Measurements from ENCODE around the gene CALCOCO1.

Gene CALCOCO1

DNA sequence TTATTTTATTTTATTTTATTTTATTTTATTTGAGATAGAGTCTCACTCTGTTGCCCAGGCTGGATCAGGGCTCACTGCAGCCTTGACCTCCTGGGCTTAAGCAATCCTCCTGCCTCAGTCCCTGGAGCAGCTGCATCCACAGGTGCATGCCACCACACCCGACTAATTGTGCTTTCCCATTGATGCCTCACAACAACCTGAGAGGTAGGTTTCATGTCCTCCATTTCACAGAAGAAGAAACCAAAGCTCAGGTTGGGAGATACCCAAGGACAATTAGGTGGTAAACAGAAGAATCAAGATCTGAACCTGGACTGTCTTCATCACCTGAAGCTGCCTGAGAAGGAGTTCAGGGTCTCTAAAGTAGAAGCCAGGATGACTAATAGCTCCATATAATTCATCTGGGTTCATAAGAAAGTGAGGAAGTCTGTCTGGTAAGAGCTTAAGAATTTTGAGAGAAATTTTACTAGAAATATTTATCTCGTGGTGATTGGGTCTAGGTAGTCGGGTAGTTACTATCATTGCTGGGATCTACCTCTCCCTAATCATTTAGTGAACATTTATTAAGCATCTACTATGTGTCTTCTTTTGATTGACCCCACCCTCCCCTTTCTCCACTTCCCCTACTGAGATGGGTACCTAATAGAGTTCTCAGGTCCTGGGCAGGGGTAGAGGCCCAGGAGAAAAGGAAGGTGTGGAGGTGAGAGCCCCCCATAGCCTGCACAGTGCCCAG, 28.1 kb downstream of the CALCOCO1 start:
- DNase-seq (ENCODE audit: low spot score) (no peak), ATAC-seq (ENCODE audit: low read depth) (no peak)
- no peak overlapping the region for H3K27ac ChIP-seq (ENCODE audit: poor library complexity, severe bottlenecking)
- H3K4me3 ChIP-seq (ENCODE audit: severe bottlenecking), result no peak overlapping the region
- H3K4me1 ChIP-seq (ENCODE audit: insufficient read depth, poor library complexity, severe bottlenecking), result peaks cover 15% of the 10 kb centered on the region
- no peaks in the 10 kb centered on the region for H3K27me3 ChIP-seq (ENCODE audit: insufficient read depth, poor library complexity, severe bottlenecking)
- no peaks in the 10 kb centered on the region for H3K9me3 ChIP-seq (ENCODE audit: severe bottlenecking)
- H3K36me3 ChIP-seq (ENCODE audit: low read depth), result no peaks in the 10 kb centered on the region
- TF ChIP-seq, protein P1, sequence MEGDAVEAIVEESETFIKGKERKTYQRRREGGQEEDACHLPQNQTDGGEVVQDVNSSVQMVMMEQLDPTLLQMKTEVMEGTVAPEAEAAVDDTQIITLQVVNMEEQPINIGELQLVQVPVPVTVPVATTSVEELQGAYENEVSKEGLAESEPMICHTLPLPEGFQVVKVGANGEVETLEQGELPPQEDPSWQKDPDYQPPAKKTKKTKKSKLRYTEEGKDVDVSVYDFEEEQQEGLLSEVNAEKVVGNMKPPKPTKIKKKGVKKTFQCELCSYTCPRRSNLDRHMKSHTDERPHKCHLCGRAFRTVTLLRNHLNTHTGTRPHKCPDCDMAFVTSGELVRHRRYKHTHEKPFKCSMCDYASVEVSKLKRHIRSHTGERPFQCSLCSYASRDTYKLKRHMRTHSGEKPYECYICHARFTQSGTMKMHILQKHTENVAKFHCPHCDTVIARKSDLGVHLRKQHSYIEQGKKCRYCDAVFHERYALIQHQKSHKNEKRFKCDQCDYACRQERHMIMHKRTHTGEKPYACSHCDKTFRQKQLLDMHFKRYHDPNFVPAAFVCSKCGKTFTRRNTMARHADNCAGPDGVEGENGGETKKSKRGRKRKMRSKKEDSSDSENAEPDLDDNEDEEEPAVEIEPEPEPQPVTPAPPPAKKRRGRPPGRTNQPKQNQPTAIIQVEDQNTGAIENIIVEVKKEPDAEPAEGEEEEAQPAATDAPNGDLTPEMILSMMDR (IDR thresholded peaks at IDR 0.05; ENCODE audit: poor library complexity, severe bottlenecking), result no peak

DNA sequence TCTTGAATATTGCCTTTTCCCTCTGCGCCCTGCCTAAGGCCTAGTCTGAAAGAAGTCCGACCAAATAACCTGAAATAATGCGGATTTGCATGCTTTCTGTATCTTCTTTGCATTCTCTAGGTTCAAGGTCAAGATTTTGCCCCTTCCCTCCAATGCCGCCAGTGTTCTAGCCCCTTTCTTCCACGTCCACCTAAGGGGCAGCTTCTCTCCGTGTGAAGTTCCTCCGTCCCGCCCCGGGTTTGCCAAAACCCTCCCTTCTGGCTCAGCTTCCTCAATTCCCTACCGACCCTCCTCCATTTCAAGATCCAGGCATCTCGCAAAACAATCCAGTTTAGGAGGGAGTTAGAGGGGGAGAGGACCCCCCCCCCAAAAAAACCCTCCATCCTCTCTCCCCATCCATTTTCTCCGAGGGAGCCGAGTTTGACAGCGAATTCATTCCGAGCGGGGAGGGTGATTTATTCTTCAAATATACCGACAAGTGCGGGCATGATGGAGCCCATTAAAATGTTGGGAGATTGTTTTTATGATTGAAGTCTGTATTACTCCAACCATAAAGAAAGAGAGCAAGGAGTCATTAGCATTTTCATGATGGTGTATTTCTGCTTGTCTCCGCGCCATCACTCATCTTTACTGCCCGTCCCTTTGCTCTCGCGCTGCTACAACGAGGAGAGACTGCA, 30.5 kb downstream of the CALCOCO1 start:
- Histone ChIP-seq H3K27me3 (ENCODE audit: insufficient read depth, poor library complexity, severe bottlenecking) (no peaks in the 10 kb centered on the region), H3K36me3 (ENCODE audit: low read depth) (no peaks in the 10 kb centered on the region), H3K4me3 (ENCODE audit: severe bottlenecking) (peak overlapping the region; percentile 15), H3K4me1 (ENCODE audit: insufficient read depth, poor library complexity, severe bottlenecking) (peaks cover 15% of the 10 kb centered on the region), H3K9me3 (ENCODE audit: severe bottlenecking) (no peaks in the 10 kb centered on the region), H3K27ac (ENCODE audit: poor library complexity, severe bottlenecking) (peak overlapping the region; percentile 67)
- ATAC-seq (ENCODE audit: low read depth) (no peak), DNase-seq (ENCODE audit: low spot score) (no peak)
- TF ChIP-seq, protein P1 (IDR thresholded peaks at IDR 0.05; ENCODE audit: poor library complexity, severe bottlenecking), result no peak

DNA sequence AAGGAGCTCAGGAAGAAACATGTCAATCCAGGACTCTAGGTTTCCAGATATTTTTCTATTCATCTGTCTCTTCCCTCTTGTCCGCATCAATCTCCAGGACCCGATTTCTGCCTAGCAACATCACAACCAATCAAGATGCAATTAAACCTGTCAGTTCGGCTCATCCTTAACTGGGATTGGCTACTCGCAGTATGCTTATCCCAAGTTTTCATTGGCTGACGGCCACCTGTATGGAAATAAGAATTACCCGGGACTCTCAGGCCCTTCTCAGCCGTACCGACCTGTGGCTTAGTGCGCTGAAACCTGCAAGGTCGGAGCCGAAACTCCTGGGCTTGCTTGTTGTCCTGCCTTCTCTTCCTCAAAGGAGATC, 31.0 kb downstream of the CALCOCO1 start:
- TF ChIP-seq, protein P1 (IDR thresholded peaks at IDR 0.05; ENCODE audit: poor library complexity, severe bottlenecking), result no peak
- H3K36me3 ChIP-seq (ENCODE audit: low read depth), result no peaks in the 10 kb centered on the region
- no peaks in the 10 kb centered on the region for H3K27me3 ChIP-seq (ENCODE audit: insufficient read depth, poor library complexity, severe bottlenecking)
- ATAC-seq (ENCODE audit: low read depth), result peak; percentile 96
- peak overlapping the region; percentile 67 for H3K27ac ChIP-seq (ENCODE audit: poor library complexity, severe bottlenecking)
- H3K4me3 ChIP-seq (ENCODE audit: severe bottlenecking), result peak overlapping the region; percentile 15
- DNase-seq (ENCODE audit: low spot score), result peak; percentile 86
- H3K9me3 ChIP-seq (ENCODE audit: severe bottlenecking), result no peaks in the 10 kb centered on the region
- peaks cover 15% of the 10 kb centered on the region for H3K4me1 ChIP-seq (ENCODE audit: insufficient read depth, poor library complexity, severe bottlenecking)

DNA sequence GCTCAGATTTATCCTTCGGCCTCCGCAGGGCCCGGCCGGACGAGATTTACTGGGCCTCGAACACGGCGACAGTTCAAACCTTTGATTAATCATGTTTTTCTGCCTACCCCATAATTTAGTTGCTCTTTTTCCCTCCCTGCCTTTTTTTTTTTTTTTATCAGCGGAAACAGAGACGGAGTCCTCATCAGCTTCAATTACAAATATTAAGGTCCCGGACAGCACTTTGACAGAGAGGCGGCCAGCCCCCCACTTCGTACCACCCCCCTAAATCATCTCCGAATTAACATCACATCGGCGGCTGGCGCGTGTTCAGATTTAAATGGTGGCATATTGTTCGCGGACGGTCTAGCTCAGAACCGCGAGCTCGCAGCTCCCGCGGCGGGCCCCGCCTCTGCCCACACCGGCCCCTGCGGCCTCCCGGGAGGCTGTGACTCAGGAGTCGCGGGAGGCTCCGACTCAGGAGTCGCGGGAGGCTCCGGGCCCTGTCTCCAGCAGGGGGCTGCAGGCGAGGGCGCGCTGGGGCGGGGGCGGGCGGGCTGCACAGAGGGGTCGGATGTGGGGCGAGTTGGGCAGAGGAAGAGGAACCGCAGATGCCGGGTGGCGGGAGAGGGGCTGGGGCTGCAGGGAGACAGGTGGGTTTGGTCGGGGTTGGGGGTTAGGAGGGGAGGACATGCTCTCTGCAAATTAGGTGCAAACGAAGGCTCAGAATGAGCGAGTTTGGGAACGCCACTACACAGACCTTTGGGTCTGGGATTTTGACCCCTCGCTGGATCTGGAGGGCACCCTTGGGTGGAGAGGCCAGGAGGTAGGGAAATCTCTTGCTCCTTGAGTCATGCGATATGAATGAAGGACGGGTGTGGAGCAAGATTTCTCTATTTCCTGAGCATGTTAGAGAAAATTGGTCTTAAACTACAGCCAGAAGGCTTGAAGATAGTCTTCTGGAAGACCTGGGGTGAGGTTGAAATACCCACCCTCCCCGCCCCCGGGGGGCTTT, 31.8 kb downstream of the CALCOCO1 start:
- ATAC-seq (ENCODE audit: low read depth) (peak; percentile 72), DNase-seq (ENCODE audit: low spot score) (no peak)
- H3K27me3 ChIP-seq (ENCODE audit: insufficient read depth, poor library complexity, severe bottlenecking), result no peaks in the 10 kb centered on the region
- H3K36me3 ChIP-seq (ENCODE audit: low read depth), result no peaks in the 10 kb centered on the region
- H3K4me1 ChIP-seq (ENCODE audit: insufficient read depth, poor library complexity, severe bottlenecking), result peaks cover 15% of the 10 kb centered on the region
- TF ChIP-seq, protein P1 (IDR thresholded peaks at IDR 0.05; ENCODE audit: poor library complexity, severe bottlenecking), result no peak
- H3K27ac ChIP-seq (ENCODE audit: poor library complexity, severe bottlenecking), result peak overlapping the region; percentile 67
- H3K9me3 ChIP-seq (ENCODE audit: severe bottlenecking), result no peaks in the 10 kb centered on the region
- no peak overlapping the region for H3K4me3 ChIP-seq (ENCODE audit: severe bottlenecking)

Measured in RWPE2 (cell line).